CD4-positive, alpha-beta T cell treated with Interleukin-2 at 100 ng/mL for 4 hours (primary cell): ENCODE measurements around the gene ELK3.
"Not testable (repeated sequence)": the region's sequence is repeated elsewhere in the genome, so short reads cannot be mapped to it uniquely, and the experiment has no call there.

ENCODE experiments used
- DNase-seq: peaks from one replicate; pipeline ENCODE4 v3.0.0-alpha.2; 2020; ENCODE audit warnings: low spot score

Gene ELK3

GRCh38 chr12:96311191-96311590, 117.0 kb downstream of the ELK3 start:
- no peak for DNase-seq

GRCh38 chr12:96313606-96314005, 119.4 kb downstream of the ELK3 start:
- no peak for DNase-seq

- DNase-seq, result no peak
Observed at GRCh38 chr12:96314723-96315122, 120.5 kb downstream of the ELK3 start.

- peak; percentile 31 for DNase-seq
Observed at GRCh38 chr12:96315741-96316481, 121.7 kb downstream of the ELK3 start.

GRCh38 chr12:96317801-96318200, 123.6 kb downstream of the ELK3 start:
- DNase-seq, result not testable (repeated sequence)
